ENCODE results near the gene SYT9.

- TF ChIP-seq REST (IDR thresholded peaks at IDR 0.05; ENCODE audit: low read depth) (no peak), EGR1 (IDR thresholded peaks at IDR 0.05) (no peak), EP300 (IDR thresholded peaks at IDR 0.05; ENCODE audit: borderline replicate concordance) (no peak), NFIC (IDR thresholded peaks at IDR 0.05) (no peak), TAF1 (IDR thresholded peaks at IDR 0.05; ENCODE audit: low read depth) (no peak), RAD21 (IDR thresholded peaks at IDR 0.05; ENCODE audit: low read depth) (no peak), YY1 (IDR thresholded peaks at IDR 0.05; ENCODE audit: low read depth) (no peak), USF1 (IDR thresholded peaks at IDR 0.05) (no peak), CEBPB (IDR thresholded peaks at IDR 0.05) (no peak), TEAD4 (IDR thresholded peaks at IDR 0.05) (no peak)
- TF ChIP-seq, protein P1, sequence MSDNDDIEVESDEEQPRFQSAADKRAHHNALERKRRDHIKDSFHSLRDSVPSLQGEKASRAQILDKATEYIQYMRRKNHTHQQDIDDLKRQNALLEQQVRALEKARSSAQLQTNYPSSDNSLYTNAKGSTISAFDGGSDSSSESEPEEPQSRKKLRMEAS (IDR thresholded peaks at IDR 0.05), result no peak
Measured at GRCh38 chr11:7417328-7417727, 165.6 kb downstream of the SYT9 start.
